ENCODE data around the gene SELENOI. TPM values are rescaled to one million over a fixed set of nuclear protein-coding genes. Genes with fewer than 3 reads are reported as not detected.
"Not testable (repeated sequence)": the region's sequence is repeated elsewhere in the genome, so short reads cannot be mapped to it uniquely, and the experiment has no call there.

Gene SELENOI
- total RNA-seq, 2 experiments from 2014 or later, result 20.0 to 22.9 TPM

DNA sequence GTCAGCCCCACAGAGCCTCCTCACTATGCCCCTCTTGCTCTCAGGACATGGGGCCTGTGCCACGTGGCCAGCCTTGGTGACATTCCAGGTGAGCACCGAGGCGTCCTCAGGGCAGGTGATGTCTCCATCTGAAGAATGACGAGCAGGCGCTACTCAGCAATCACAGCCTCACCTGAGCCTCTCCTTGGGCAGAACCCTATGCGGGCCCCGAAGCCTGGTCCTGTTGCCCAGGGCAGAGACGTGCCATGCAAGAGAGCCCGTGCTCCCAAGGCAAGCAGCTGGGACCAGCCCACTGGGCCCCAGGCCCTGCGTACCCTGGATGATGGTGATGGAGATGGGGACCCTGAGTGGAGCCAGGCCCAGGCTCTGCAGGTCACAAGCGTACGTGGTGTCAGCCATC, 32.5 kb upstream of the SELENOI start:
- CTCF ChIA-PET, result no interaction called here
- DNase-seq, result no peak
- Mint-ChIP-seq H3K4me3 (no peak overlapping the region), H3K27me3 (ENCODE audit: low read depth) (no peaks in the 10 kb centered on the region), H3K27ac (no peak overlapping the region), H3K9me3 (no peaks in the 10 kb centered on the region), H3K36me3 (ENCODE audit: low read depth) (peaks cover 1% of the 10 kb centered on the region), H3K4me1 (ENCODE audit: low read depth) (no peaks in the 10 kb centered on the region)
- intact Hi-C loops (cut with micrococcal nuclease), result no loop called here

DNA sequence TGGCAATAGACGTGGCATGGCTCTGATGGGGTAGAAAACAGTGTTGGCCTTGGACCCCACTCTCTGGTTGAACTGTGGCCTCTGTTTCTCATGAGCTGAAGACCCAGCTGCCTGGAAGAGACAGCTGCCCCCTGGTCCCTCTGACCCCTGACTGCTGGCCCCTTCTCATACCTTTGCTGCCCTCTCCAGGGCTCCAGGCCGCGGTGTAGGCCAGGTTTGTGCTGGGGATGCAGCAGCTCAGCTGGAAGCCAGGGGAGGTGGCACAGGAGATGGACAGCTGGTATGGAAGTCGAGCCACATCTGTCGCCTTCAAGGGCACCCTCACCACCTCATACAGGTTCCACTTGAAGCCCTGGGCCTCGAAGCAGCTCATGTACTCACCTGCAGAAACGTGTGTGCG, 31.7 kb upstream of the SELENOI start:
- intact Hi-C loops (cut with micrococcal nuclease), result no loop called here
- Mint-ChIP-seq H3K27ac (no peak overlapping the region), H3K4me3 (no peak overlapping the region), H3K9me3 (no peaks in the 10 kb centered on the region), H3K27me3 (ENCODE audit: low read depth) (no peaks in the 10 kb centered on the region), H3K4me1 (ENCODE audit: low read depth) (no peaks in the 10 kb centered on the region), H3K36me3 (ENCODE audit: low read depth) (no peaks in the 10 kb centered on the region)
- CTCF ChIA-PET, result no interaction called here
- no peak for DNase-seq

DNA sequence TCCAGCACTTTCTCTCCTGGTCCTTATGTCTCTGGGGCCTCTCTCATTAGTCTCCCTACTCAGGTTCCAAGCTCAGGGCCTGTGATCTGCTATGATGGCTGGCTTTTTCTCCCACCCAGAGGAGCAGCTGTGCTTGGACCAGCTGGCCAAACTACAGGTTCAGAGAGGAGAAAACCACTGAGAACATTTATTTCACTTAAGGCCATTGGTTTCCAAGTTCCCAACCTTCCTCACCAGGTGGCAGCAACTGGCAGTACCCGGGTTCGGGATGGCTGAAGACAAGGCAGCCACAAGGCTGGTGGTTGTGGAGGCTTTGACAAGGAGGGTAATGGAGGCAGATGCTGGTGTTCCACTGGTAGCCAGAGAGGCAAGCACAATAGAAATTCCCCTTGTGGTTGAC, 29.9 kb upstream of the SELENOI start:
- no peak for DNase-seq
- H3K9me3 Mint-ChIP-seq, result no peaks in the 10 kb centered on the region
- H3K4me1 Mint-ChIP-seq (ENCODE audit: low read depth), result no peaks in the 10 kb centered on the region
- no peak overlapping the region for H3K27ac Mint-ChIP-seq
- CTCF ChIA-PET, result interaction anchor here (2.3 kb wide), 1 partner anchor 14 kb away, joined by 6 read pairs; no protein-coding TSS in a partner anchor
- no peak overlapping the region for H3K4me3 Mint-ChIP-seq
- intact Hi-C loops (cut with micrococcal nuclease), result no loop called here
- no peaks in the 10 kb centered on the region for H3K27me3 Mint-ChIP-seq (ENCODE audit: low read depth)
- H3K36me3 Mint-ChIP-seq (ENCODE audit: low read depth), result no peaks in the 10 kb centered on the region

DNA sequence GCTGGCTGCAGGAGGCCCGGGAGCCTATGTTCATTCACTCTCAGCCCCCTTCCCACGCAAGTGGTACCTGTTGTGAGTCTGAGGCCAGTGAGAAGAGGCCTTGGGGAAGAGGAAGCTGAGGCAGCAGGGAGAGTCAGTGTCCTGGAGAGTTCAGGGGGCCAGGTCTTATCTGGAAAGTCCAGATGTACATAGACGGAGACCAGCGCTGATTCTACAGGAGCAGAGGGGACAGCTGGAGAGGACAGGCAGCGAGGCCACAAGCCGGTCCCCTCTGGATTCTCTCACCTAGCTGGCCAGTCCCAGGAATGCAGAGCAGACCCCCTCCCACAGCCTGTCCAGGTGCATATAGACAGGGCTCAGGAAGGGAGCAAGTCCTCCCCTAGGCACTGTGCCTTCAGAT, 29.1 kb upstream of the SELENOI start:
- Mint-ChIP-seq H3K4me1 (ENCODE audit: low read depth) (no peaks in the 10 kb centered on the region), H3K27ac (no peak overlapping the region), H3K27me3 (ENCODE audit: low read depth) (no peaks in the 10 kb centered on the region), H3K4me3 (no peak overlapping the region), H3K36me3 (ENCODE audit: low read depth) (no peaks in the 10 kb centered on the region), H3K9me3 (no peaks in the 10 kb centered on the region)
- CTCF ChIA-PET, result interaction anchor here (2.3 kb wide), 1 partner anchor 13 kb away, joined by 6 read pairs; no protein-coding TSS in a partner anchor
- no peak for DNase-seq
- intact Hi-C loops (cut with micrococcal nuclease), result no loop called here

DNA sequence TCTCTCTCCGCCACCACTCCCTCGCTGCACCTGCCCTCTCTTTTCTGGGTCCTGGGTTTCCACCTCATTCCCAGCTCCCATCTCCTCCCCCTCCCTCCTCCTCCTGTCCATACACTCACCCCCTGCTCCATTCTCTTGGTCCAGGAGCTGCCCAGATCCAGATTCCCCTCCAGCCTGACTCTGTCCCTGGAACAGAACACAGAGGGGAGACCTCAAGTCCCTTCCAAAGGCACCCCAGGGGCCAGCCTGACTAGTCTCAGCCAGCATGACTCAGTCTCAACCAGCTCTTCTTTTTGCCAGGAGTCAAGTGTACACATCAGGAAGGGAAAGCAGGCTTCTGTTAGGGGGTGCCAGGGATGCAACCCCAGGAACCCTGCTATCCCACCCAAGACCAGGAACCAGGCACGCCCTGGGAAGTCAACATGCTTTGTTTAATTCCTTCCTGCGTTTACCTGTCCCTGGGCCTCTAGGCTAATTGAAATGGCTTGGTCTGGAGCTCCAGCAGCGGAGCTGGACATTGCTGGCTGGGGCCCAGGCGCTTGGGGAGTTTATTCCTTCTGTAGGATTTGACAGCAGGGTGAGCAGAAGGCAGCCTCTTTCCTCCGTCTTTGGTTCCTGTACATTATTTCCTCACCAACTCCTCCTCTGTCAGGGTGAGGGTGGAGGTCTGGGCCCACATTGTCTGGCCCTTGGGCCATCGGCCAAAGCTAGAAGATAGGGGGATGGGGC, 28.4 kb upstream of the SELENOI start:
- no peaks in the 10 kb centered on the region for H3K36me3 Mint-ChIP-seq (ENCODE audit: low read depth)
- H3K4me3 Mint-ChIP-seq, result no peak overlapping the region
- H3K9me3 Mint-ChIP-seq, result no peaks in the 10 kb centered on the region
- no peaks in the 10 kb centered on the region for H3K27me3 Mint-ChIP-seq (ENCODE audit: low read depth)
- no peak for DNase-seq
- CTCF ChIA-PET, result interaction anchor here (1.1 to 2.3 kb wide), 2 partner anchors 12 to 366 kb away, joined by 4 to 6 read pairs; no protein-coding TSS in a partner anchor
- intact Hi-C loops (cut with micrococcal nuclease), result no loop called here
- no peaks in the 10 kb centered on the region for H3K4me1 Mint-ChIP-seq (ENCODE audit: low read depth)
- H3K27ac Mint-ChIP-seq, result peak overlapping the region; percentile 44

DNA sequence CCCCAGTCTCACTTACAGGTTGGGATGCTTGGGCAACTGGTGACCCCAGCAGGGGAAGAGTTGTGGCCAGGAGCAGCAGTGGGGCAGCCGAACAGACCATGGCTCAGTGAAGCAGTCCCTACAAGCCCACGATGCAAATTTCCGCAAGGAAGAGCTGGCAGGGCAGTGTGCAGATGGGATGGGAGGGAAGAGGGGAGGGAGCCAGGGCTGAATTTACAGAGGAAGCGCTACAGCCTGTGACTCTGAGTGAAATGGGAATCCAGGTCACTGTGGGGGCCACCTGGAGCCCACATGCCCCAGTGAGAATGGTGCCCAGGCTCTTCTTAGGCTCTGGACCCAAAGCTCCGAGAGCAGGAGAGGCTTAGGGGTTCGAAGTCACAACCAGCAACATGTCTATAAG, 27.0 kb upstream of the SELENOI start:
- intact Hi-C loops (cut with micrococcal nuclease), result no loop called here
- no peaks in the 10 kb centered on the region for H3K36me3 Mint-ChIP-seq (ENCODE audit: low read depth)
- CTCF ChIA-PET, result no interaction called here
- no peaks in the 10 kb centered on the region for H3K27me3 Mint-ChIP-seq (ENCODE audit: low read depth)
- H3K27ac Mint-ChIP-seq, result no peak overlapping the region
- H3K4me3 Mint-ChIP-seq, result no peak overlapping the region
- H3K9me3 Mint-ChIP-seq, result no peaks in the 10 kb centered on the region
- no peaks in the 10 kb centered on the region for H3K4me1 Mint-ChIP-seq (ENCODE audit: low read depth)
- no peak for DNase-seq

DNA sequence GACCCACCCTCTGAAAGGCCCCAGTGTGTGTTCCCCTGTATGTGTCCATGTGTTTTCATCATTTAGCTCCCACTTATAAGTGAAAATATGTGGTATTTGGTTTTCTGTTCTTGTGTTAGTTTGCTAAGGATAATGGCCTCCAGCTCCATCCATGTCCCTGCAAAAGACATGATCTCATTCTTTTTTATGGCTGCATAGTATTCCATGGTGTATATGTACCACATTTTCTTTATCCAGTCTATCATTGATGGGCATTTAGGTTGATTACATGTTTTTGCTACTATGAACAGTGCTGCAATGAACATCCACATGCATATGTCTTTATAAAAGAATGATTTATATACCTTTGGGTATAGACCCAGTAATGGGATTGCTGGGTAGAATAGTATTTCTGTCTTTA, 21.5 kb upstream of the SELENOI start:
- H3K36me3 Mint-ChIP-seq (ENCODE audit: low read depth); H3K27ac Mint-ChIP-seq; H3K4me1 Mint-ChIP-seq (ENCODE audit: low read depth); H3K4me3 Mint-ChIP-seq; DNase-seq; H3K9me3 Mint-ChIP-seq; intact Hi-C loops (cut with micrococcal nuclease); H3K27me3 Mint-ChIP-seq (ENCODE audit: low read depth): not testable (repeated sequence)
- CTCF ChIA-PET, result interaction anchor here (1.2 kb wide), 1 partner anchor 334 kb away, joined by 3 read pairs; no protein-coding TSS in a partner anchor

DNA sequence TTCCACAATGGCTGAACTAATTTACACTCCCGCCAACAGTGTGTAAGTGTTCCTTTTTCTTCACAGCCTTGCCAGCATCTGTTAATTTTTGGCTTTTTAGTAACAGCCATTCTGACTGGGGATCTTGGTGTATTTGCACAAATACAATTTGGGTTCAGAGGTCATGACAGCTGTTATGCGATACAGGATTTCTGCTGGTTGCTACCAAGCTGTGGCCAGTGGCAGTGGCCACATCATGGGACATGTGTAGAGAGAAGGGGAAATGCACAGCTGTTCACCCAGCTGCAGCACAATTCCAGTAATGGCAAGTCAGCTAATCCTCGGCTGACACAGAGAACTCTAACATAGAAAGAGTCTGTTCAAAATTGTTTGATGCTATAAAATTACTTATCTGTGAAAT, 21.0 kb upstream of the SELENOI start:
- Mint-ChIP-seq H3K36me3 (ENCODE audit: low read depth) (peaks cover 1% of the 10 kb centered on the region), H3K4me1 (ENCODE audit: low read depth) (peaks cover 3% of the 10 kb centered on the region), H3K9me3 (no peaks in the 10 kb centered on the region), H3K27me3 (ENCODE audit: low read depth) (no peaks in the 10 kb centered on the region), H3K4me3 (no peak overlapping the region), H3K27ac (no peak overlapping the region)
- no peak for DNase-seq
- CTCF ChIA-PET, result interaction anchor here (1.2 kb wide), 1 partner anchor 334 kb away, joined by 3 read pairs; no protein-coding TSS in a partner anchor
- intact Hi-C loops (cut with micrococcal nuclease), result no loop called here

DNA sequence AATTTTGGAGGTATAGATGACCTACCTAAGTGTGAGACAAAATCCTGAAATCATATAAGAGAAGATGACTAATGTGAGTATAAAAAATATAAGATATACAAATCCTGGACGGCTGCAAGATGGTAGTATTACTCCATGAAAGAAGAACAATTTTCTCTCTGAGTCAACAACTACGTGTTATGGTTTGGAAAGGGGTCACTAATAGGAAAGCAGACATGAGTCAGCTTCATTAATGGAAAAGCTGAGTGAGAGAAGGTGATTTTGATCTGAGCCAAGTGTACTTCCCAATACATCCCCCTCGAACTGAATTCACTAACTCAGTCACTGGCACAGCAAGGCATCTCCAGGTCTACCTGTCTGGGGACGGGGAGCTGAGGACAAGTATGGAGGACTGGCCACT, 20.1 kb upstream of the SELENOI start:
- peaks cover 1% of the 10 kb centered on the region for H3K36me3 Mint-ChIP-seq (ENCODE audit: low read depth)
- no peak overlapping the region for H3K27ac Mint-ChIP-seq
- H3K9me3 Mint-ChIP-seq, result no peaks in the 10 kb centered on the region
- CTCF ChIA-PET, result interaction anchor here (0.5 to 1.2 kb wide), 4 partner anchors 26 to 335 kb away, joined by 3 to 7 read pairs (median 3); no protein-coding TSS in a partner anchor
- no peak overlapping the region for H3K4me3 Mint-ChIP-seq
- H3K27me3 Mint-ChIP-seq (ENCODE audit: low read depth), result no peaks in the 10 kb centered on the region
- peaks cover 7% of the 10 kb centered on the region for H3K4me1 Mint-ChIP-seq (ENCODE audit: low read depth)
- no peak for DNase-seq
- intact Hi-C loops (cut with micrococcal nuclease), result no loop called here

DNA sequence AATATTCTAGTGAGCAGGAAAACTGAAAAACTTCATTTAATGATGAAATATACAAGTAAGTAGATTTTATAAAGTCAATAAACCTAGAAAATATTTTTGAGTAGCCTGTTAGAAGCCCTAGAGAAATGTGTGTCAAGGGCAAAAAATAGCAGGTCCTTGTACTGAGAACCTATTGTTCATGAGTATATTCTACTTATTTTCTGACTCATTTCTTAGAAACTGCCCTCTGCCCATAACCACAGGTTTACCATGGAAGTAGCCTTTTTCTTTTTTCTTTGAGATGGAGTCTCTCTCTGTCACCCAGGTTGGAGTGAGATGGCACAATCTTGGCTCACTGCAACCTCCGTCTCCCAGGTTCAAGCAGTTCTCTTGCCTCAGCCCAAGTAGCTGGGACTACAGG, 19.4 kb upstream of the SELENOI start:
- peaks cover 1% of the 10 kb centered on the region for H3K36me3 Mint-ChIP-seq (ENCODE audit: low read depth)
- no peak for DNase-seq
- intact Hi-C loops (cut with micrococcal nuclease), result no loop called here
- H3K9me3 Mint-ChIP-seq, result no peaks in the 10 kb centered on the region
- CTCF ChIA-PET, result interaction anchor here (0.6 kb wide), 1 partner anchor 121 kb away, joined by 7 read pairs; no protein-coding TSS in a partner anchor
- H3K4me1 Mint-ChIP-seq (ENCODE audit: low read depth), result peaks cover 7% of the 10 kb centered on the region
- H3K27ac Mint-ChIP-seq, result no peak overlapping the region
- no peak overlapping the region for H3K4me3 Mint-ChIP-seq
- no peaks in the 10 kb centered on the region for H3K27me3 Mint-ChIP-seq (ENCODE audit: low read depth)

DNA sequence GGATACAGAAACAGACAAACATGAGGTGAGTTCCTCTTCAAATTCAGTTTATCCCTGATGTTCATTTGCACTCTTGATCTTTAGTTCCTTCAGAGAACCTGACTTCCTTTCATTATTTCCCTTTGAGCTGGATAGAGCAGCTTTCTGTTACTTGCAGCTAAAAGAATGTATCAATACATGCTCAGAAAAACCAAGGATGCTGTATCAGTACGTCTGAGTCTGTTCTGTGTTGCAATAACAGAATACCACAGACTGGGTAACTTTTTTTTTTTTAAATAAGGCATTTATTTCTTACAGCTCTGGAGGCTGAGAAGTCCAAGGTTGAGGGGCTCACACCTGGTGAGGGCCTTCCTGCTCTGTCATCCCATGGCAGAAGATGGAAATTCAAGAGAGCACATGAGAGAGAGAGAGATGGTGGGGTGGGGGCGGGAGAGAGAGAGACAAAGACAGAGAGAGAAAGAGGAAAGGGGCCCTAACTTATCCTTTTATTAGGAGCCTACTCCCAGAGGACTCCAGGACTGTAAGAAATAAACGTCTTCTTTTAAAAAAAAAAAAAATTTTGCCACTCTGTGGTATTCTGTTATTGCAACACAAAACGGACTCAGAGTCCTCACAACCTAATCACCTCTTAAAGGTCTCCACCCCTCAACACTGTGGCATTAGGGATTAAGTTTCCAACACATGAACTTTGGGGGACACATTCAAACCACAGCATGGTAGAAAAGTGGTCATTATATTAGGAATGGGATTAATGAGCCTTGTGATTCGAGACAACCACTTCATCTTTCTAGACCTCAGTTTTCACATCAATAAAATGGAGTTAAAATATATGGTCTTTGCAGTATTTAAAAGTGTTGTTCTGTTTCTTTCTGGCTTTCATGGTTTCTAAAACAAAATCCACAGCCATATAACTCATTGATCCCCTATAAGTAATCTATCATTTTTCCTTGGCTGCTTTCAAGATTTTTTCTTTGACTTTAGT, 18.4 kb upstream of the SELENOI start:
- intact Hi-C loops (cut with micrococcal nuclease), result no loop called here
- Mint-ChIP-seq H3K4me1 (ENCODE audit: low read depth) (peaks cover 7% of the 10 kb centered on the region), H3K9me3 (no peaks in the 10 kb centered on the region), H3K27ac (no peak overlapping the region), H3K27me3 (ENCODE audit: low read depth) (no peaks in the 10 kb centered on the region), H3K36me3 (ENCODE audit: low read depth) (peaks cover 1% of the 10 kb centered on the region), H3K4me3 (no peak overlapping the region)
- no peak for DNase-seq
- CTCF ChIA-PET, result interaction anchor here (1.4 to 1.5 kb wide), 2 partner anchors 23 to 53 kb away, joined by 3 to 5 read pairs; no protein-coding TSS in a partner anchor

DNA sequence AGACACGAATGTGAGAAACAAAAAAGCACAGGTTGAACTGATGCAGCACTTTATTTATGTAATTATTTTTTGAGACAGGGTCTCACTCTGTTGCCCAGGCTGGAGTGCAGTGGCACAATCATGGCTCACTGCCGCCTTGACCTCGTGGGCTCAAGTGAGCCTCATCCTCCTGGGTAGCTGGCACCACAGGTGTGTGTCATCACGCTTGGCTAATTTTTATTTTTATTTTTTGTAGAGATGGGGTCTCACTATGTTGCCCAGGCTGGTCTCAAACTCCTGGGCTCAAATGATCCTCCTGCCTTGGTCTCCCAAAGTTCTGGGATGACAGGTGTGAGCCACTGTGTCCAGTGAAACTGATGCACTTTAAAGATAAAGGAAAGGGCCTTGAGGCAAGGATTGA, 16.9 kb upstream of the SELENOI start:
- H3K27me3 Mint-ChIP-seq (ENCODE audit: low read depth); H3K27ac Mint-ChIP-seq; H3K4me3 Mint-ChIP-seq; DNase-seq; H3K4me1 Mint-ChIP-seq (ENCODE audit: low read depth); intact Hi-C loops (cut with micrococcal nuclease); H3K36me3 Mint-ChIP-seq (ENCODE audit: low read depth); H3K9me3 Mint-ChIP-seq: not testable (repeated sequence)
- CTCF ChIA-PET, result interaction anchor here (1.1 to 1.6 kb wide), 3 partner anchors 13 to 242 kb away, joined by 3 to 6 read pairs (median 5); no protein-coding TSS in a partner anchor
